NCI-H524 treated with DMSO at 0.1 percent for 48 hours (cell line): Measurements from ENCODE around the gene PIMREG.
A peak's percentile ranks its signal among the peaks of the same experiment; 100 is the strongest.

Source experiments
- DNase-seq: peaks from one replicate; lab custom pipeline; 2025; lab: John Stamatoyannopoulos, UW

Gene PIMREG, protein sequence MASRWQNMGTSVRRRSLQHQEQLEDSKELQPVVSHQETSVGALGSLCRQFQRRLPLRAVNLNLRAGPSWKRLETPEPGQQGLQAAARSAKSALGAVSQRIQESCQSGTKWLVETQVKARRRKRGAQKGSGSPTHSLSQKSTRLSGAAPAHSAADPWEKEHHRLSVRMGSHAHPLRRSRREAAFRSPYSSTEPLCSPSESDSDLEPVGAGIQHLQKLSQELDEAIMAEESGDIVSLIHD

DNA sequence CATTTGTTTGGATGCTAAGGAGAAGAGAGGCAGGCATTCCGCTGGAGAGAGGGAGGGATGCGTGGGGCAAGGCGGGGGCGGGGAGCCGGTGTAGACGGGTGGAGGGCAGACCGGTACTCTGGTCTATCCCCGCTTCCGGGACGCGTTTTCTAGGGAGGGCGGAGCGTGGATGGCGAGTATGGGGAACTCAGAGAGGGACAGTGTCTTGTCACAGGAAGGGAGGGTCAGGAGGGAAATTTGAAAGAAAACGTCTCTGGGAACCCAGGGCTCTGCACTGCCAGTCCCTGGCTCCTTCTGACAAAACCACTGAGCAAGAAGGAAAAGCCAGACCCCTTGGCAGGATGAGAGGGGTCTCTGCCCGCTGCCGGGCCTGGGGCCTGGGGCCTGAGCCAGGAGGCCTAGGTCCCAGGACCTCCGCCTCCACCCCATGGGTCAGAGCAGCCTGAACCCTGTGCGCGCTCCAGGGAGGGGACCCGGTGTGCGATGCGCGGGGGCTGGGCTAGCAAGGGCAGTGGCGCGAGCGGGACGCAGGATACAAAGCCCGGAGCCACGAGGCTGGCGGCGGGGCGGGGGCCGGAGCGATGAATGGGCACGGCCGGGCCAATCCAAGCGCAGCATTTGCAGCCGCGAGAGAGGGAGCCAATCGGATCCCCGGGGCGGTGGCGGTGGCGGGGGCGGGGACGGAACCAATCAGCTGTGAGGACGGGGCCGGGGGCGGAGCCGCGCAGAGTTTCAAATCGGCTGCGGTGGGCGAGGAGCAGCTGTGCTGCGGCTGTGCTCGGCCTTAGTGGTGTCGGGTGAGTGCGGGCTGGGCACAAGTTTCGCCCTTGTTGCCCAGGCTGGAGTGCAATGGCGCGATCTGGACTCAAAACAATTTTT is at the start of gene PIMREG:
Gene PIMREG, plus strand, starts transcription at position 764 of the 879 bp plus-strand sequence. CDS start 656 bp downstream, outside the sequence.
- peak; percentile 66 for DNase-seq

DNA sequence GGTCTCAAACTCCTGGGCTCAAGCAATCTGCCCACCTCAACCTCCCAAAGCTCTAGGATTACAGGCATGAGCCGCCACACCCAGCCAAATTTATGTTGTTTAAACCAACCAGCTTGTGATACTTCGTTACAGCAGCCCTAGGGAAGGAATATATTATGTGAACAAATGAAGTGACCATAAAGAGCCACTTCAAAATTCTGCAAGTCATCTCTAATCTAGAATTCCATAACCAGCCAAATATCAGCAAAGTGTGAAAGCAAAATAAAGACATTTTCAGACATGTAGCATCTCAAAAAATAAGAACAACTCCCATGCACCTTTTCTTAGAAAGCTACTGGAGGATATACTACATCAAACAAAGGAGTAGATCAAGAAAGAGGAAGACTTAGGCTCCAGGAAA is 45.3 kb upstream of the PIMREG start:
- no peak for DNase-seq

DNA sequence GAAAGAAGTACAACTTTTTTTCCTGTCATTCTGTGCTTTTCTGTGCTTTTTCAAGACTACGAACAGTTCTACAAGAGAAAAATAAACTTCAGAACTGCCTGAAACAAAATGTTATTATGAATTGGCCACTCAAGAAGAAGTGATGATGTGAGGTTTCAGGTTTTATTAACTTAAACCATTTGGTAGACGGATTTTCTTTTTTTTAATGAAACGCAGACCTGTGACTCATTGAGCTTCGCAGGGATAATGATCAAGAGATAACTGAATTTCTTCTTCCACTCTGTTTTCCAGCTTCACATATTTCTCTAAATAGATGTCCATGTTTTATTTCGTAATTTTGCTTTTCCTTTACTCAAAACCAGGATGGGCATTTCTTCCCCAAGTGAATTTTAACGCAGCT is 42.0 kb upstream of the PIMREG start:
- no peak for DNase-seq

DNA sequence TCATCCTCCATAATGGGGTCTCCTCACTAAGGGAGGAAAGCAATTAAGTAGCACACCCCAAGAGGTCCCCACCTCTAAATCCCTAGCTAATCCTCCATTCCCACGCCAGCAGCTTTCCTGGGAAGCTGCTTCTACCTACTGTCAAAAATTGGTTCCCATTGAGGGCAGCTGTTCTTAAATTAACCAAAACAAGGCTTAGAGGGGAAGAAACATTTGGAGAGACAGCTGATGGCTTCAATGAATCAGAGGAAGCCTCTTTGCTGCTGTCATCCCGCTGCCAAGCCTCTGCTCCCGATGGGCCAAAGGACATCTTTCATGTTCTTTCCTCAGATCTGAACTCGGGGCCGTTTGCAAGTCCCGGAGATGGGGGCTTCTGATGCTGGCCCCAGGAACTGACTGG is 36.0 kb upstream of the PIMREG start:
- DNase-seq = no peak

DNA sequence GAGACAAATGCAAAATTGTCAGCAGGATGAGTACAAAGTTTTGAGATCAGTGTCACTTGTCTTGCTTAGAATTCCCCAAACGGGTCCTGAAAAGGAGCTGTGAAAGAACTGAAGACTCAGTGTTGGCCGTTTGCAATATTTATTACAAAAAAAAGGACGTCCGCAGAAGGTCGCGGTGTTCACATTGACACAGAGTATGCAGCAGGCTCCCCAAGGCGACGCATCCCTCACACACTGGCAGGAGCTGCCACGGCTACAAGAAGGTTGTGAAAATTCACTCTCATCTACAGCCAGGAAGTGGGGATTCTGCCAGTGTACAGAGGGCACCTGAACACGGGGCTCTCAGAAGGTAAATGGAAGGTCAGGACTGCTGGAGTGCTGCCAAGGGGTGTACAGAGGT is 35.5 kb upstream of the PIMREG start:
- DNase-seq = no peak

DNA sequence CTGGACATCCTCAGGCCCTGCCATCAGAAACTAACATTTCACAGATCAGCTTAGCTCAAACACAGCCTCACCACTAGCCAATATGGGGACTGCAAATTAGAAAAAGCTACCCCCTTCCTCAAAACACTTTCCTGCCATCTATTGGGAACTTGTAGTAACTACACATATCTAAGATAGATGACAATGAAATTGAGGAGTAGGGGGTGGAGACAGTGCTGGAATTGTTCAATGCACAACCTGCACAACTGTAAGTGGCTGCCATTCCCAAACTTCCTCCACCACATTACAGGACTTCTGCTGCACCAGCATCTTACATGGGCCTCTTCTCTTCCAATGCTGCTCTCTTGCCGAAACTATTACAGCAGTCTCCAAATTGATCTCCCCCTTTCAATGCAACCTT is 31.2 kb upstream of the PIMREG start:
- DNase-seq = peak; percentile 22

DNA sequence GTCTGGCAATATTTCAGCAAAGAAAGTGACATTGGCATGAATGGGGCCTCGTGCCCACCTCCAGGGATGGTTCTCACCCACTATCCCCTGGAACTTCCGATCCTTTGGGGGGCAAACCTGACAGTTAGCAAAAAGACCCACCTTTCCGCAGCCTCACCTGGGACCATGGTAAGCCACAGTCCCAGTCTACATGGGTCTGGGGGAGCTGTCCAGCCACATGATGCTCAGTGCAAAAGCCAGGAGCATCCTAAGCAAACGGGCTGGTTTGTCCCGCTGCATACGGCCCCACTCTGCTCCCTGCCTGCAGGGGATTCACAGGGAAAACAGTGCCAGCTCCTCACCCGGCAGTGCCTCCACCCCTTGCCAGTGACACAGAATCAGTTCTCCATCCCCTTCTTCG is 28.6 kb upstream of the PIMREG start:
- DNase-seq = no peak

DNA sequence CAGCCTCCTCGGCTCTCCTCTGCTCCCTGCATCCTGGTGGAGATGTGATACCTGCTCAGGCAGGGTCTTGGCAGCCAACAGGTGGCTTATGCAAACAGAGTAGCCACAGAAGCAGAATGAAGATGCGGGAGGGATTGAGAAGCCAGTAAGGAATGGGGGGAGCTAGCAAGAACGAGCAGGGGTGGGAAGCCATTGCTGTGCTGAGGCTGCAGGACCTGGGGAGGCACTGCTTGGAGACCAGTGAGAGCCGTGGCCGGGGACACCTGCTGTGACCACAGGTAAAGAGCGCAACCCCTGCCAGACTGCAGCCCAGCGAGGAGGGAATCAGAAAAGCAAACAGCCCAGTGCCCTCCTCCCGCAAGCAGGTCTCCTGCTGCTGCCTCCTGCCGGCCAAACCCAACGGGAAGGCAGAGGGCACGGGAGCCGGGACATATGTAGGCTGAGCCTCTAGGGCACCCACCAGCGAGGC is 24.0 kb upstream of the PIMREG start:
- no peak for DNase-seq

DNA sequence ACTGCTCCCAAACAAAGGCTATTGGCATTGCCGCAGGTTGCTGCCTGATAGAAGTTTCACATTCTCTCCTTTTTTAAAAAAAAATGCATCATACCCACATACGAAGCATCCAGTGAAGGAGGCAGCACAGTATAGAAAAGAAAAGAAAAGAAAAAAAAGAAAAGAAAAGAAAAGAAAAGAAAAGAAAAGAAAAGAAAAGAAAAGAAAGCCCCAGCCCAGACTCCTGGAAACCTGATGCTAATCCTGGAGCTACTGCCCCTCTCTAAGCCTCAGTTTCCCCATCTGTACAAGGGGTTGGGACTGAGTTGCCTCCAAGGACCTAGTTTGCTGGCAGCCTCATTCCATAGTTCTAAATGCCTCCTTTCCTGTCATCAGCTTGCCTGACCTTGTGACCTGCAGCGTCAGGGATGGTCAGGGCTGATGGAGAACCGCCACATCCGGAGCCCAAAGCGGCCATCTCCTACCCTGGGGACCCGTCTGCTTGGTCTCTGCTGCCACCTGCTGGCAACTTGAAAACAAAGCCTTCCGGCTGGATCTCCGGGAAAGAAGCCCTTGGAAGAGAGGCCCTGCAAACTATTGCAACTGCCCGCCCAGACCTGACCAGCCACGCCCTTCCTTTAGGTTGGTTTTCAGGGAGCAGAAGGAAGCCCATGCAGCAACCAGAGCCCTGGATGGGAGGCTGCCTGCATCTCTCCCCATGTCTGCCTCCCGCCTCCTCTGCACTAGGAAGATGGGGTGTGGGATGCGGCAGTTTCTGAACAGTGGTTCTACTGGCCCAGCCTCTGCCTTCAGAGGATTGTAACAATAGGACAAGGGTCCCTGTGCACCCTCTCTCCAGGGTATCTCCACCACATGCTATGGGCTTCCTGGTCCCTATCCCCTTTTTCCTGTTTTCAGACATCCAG is 22.3 kb upstream of the PIMREG start:
- DNase-seq = peak; percentile 9

DNA sequence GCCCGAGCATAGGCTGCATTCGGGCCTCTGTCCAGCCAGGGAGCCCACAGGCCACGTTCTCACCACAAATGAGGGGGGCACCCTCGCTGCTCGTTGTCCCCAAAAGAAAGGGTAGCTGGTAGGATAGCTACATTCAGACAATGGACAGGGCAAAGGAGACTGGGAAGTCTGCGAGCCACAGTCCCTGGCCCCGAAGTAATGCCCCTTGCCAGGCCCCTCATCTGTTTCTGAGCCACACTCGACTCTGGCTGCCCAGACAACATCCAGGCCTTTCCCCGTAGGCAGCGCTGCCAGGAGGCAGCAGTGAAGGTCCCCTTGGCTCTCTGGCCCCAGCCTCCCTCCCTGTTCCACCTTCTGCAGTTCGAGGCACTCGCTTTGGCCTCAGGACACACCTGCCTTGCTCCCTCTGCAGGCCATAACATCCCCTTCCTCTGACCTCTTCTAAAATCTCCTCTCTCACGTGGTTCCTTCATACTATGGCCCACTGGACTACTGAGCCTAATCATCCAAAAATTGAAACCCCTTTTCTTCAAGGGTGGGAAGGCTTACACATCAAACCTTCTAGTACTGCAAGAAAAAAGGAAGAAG is 21.5 kb upstream of the PIMREG start:
- no peak for DNase-seq

DNA sequence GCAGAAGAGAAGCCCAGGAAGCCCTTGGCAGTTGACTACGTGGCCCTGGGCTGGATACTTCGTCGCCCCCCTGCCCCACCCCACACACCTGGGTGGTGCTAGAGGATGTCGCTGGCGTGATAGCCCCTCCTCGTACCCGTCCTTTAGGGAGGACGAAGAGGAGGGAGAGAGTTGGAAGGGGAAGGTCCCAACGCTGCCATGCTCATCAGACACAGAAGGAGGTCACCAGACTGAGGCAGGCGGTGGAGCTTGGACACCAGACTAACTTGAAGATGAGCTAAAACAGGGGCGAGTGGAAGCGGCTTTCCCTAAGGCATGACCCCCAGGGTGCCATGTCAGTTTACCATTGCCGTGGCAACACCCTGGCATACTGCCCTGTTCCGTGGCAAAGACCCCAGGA is 20.3 kb upstream of the PIMREG start:
- DNase-seq = no peak

DNA sequence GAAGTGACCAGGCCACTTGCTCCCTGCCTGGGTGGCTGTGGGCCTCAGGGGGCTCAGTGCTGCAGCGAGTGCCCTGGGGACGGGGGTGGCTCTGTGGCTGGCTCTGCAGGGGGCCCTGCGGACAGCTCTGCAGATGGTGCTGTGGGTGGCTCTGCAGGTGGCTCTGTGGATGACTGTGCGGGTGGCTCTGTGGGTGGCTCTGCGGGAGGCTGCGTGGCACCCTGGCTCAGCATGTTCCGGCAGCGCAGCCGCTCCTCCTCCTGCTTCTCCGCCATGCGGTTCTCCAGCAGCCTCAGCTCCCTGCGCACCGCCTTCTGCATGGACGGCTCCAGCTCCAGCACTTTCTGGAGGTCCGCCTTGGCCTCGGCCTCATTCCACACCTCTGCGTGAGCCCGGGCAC is 18.8 kb upstream of the PIMREG start:
- no peak for DNase-seq

DNA sequence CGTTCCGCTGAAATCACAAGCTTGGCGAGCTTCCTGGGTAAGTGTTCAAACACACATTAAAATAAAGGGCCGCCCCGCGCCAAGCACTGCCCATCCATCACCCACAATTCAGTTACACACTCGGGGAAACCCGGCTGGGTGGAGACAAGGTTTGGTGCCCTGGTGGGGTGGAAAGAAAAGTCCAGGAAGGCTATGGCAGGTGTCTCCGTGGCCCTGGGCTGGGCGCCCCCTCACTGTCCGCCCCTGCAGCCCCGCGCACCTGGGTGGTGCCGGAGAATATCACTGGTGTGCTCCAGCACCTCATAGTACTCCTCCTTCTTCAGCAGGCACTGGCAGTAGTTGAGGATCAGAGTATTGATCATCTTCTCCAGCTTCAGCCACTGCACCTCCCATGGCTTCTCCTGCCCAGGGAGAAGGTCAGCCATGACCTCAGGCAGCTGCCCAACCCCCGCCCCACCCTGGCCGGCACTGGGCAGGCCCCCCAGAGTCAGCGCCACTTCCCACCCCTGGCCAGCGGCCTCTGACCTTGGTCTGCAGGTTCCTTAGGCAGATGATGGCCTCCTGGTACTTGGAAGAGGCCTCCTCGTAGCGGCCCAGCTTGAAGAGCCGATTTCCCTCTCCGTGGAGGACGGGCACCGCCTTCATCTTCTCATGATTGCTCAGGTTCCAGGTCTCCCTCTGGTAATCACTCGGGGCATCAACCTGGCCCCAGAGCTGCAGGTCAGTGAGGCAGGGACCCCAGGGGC is 17.7 kb upstream of the PIMREG start:
- DNase-seq = no peak

DNA sequence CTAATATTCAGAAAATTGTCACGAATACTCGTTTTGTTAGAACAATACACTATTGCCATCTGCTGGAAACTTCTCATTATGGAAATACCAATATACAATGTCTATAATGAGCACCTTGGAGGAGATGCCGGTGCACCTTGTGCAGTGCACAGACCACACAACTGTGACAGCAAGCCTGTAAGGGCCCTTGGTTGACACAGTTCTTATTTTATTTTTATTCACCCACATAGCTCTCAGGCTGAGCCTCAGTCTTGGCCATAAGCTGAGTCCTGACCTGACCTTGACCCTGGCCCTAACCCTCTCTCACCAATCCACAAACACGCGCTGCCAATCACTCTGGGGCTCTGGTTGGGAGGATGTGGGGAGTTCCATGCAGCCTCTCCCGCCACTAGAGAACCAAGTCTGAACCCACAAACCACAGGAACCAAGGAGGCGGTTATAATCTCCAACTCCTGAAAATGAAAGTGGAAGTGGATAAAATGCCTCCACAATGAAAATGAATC is 16.9 kb upstream of the PIMREG start:
- DNase-seq = no peak

DNA sequence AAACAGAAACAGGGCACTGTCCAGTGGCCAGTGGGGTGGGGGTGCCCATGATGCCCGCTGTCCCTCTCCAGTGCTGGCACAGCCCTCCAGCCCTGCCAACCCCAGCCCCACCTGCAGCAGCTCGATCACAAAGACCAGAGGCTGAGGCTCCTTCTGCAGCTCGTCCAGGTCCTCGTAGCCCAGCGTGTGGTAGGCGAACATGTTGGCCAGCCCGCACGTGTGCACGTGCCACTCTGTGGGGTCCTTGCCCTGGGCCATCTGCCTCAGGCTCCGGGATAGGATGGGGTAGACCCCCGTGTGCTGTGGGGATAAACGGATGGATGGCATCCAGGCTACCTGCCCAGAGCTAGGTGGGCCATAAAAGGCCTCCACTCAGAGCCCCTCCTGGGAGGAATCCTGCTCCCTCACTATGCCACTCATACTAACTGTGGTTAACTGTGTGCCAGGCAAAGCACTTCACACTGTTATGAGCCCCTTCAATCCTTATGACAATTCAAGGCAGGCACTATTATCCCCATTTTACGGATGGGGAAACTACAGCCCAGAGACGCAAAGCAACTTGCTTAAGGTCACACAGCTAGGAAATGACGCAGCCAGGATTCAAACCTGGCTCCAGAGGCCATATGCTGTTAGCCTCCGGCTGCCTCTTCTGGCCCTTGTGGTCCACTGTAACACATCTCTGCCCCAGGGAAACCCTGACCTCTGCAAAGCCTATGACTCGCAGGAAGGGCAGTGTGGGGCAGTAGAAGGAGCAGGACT is 15.9 kb upstream of the PIMREG start:
- DNase-seq = no peak

DNA sequence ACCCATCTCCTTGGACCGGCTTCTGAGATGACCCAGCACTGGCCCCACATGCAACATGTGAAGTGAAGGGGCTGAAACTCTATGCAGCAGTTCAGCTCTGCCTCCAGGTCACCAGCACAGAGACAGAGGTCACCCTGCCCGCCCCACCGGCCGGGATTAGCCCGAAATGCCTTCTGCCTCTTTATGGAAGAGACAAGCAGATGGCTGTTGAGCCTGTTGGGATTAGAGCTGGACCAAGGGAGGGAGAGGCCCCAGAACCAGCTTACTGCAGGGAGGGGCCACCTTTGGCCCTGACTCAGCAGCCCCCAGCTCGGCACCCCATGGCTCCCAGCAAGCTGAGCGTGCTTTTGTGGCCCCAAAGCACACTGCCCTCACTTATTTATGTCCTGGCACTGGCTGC is 15.0 kb upstream of the PIMREG start:
- DNase-seq = peak; percentile 25

DNA sequence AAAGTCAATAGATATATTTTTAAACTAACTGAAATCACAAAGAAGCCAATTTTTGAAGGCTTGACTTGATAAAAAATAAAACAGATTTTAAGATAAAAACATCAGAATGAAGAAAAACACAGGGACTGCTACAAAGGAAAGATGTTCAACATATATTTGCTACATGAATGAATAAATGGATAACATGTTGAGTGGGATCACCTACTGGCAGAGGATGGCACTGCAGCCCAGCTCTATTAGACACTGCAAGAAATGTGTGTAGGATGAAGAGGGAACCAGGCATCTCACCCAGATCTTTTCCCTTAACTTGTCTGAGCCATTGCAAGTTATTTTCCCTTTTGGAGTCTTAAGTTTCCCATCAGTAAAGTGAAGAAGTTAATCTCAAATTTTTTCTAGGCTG is 13.5 kb upstream of the PIMREG start:
- no peak for DNase-seq

DNA sequence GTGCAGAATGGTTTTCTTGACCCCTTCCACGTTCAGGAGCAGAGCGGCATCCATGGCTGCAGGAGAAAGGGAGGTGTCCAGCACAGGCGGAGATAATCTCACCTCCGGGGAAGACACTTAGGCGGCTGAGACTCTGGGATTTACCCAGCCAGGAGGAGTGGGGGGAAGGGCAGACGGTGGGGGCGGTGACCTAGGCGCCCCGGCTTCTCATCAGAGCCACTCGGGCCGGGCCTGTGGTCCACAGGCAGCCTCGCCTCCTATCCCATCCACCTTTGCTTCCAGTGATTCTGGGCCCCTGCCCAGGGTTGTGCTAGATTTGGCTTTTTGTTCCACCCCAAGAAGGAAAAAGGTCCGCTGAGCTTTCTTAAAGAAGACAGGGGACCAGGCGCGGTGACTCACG is 9.2 kb upstream of the PIMREG start, which contains the start of gene AIPL1:
Gene AIPL1, minus strand, starts transcription at position 71 of the 400 bp plus-strand sequence. Its CDS starts 17 bp downstream, at position 54.
- DNase-seq = no peak

DNA sequence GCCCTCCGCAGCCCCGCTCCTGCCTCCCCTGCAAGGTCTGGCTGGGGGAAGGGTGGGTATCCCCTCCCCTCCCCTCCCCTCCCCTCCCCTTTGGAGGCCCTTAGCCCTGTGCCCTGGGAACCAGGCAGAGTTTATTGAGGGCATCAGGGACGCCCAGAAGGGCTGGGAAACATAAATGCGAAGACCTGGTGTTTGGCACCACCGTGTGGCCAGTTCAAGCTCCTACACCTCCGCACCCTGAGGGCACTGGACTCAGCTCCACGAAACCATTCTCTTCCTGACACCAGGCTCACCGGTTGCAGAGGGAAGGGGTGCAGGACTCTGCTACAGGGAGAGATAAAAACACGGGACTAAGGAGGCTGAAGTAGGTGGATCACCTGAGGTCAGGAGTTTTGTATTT is 8.3 kb upstream of the PIMREG start:
- peak; percentile 5 for DNase-seq

DNA sequence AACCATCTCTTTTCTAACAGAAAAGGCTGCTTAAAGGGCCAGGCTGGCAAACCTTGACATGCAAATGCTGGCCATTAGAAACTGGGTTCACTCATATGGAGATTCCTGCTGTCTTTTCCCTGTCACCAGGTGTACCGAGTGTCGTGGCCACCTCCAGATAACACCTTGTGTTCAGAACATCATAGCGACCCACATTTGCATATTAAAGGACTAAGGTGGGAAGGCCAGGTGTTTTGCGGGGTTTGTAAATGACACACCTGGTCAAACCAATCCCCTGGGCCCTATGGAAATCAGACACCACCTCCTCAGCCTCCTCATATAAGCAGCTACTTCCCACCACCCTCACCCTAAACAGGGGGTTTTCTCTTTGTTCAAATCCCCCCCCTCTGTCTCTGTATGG is 6.8 kb upstream of the PIMREG start:
- DNase-seq = no peak
